Heart right ventricle (tissue), 16 donors: ENCODE measurements around the gene PELI1. TPM values are rescaled to one million over a fixed set of nuclear protein-coding genes. Genes with fewer than 3 reads are reported as not detected.

Experiments used
- ATAC-seq, 8 donors: fragments of 200-7000 bp; cut with Tn5 transposase; one replicate each; pipeline ENCODE4 v1.9.1; 2020; ENCODE audit warnings: mild to moderate bottlenecking in 8 of 8, moderate library complexity in 8 of 8, moderate number of reproducible peaks in 1 of 8
- DNase-seq, 2 donors: peaks; one replicate each; pipeline ENCODE4 v3.0.0-alpha.2; 2020
- H3K27ac ChIP-seq, 10 donors: fragments of 200-600 bp; sonication (generic) in 2 of 10; one replicate each; pipeline versions ENCODE4 v1.5.0 to v1.8.0; 2020 to 2022; ENCODE audit warnings: mild to moderate bottlenecking in 3 of 10
- H3K27me3 ChIP-seq, 7 donors: fragments of 200-600 bp; one replicate each; pipeline ENCODE4 v1.8.0; 2021 to 2022; ENCODE audit warnings: mild to moderate bottlenecking in 2 of 7
- H3K36me3 ChIP-seq, 9 donors: fragments of 200-600 bp; sonication (generic) in 1 of 9; one replicate each; pipeline versions ENCODE4 v1.5.0 to v1.8.0; 2020 to 2022; ENCODE audit warnings: mild to moderate bottlenecking in 2 of 9
- H3K4me1 ChIP-seq, 9 donors: fragments of 200-600 bp; sonication (generic) in 1 of 9; one replicate each; pipeline versions ENCODE4 v1.5.0 to v1.8.0; 2020 to 2022; ENCODE audit warnings: mild to moderate bottlenecking in 4 of 9
- H3K4me3 ChIP-seq, 10 donors: fragments of 200-600 bp; sonication (generic) in 2 of 10; one replicate each; pipeline versions ENCODE4 v1.5.0 to v1.8.0; 2020 to 2022; ENCODE audit warnings: mild to moderate bottlenecking in 7 of 10, moderate library complexity in 2 of 10
- H3K9me3 ChIP-seq, 11 donors: fragments of 200-600 bp in 10 of 11; sonication (generic) in 2 of 11; one replicate each; pipeline versions ENCODE4 v1.5.0 to v1.8.0; 2013 to 2022; ENCODE audit warnings: mild to moderate bottlenecking in 2 of 11, control low read depth in 1 of 11, moderate library complexity in 1 of 11
- WGBS, 2 donors: extraction: QIAGEN DNeasy Blood & Tissue Kit; methylation state at CpG; one replicate each; pipeline ENCODE4 v1.1.7; 2013; ENCODE audit warnings: inconsistent platforms in 1 of 2; 5-methylcytosine and 5-hydroxymethylcytosine counted together
- intact Hi-C, 10 donors: fragments of 100-400 bp; cut with DNase I; formaldehyde crosslinking; loops; one replicate each; pipeline versions ENCODE4 v1.11.1 to v1.14.2; 2022
- polyA plus RNA-seq, 2 donors: library from polyadenylated mRNA; stranded (reverse); fragments of 200-250 nt; gene quantifications; one replicate each; pipeline ENCODE4 v1.2.3, GENCODE V29; 2013
- total RNA-seq, 10 donors: library from RNA; stranded (reverse); fragmentation: NEBNext Ultra II Directional in 3 of 10; extraction: Animal tissue kit (Norgen Biotek cat#: 25700) in 3 of 10; gene quantifications; one replicate each; pipeline versions ENCODE4 v1.2.1 to v1.2.4, GENCODE V29; 2021 to 2023
- TF ChIP-seq, protein P1 (sequence below), 9 donors: fragments of 200-600 bp; sonication (generic) in 2 of 9; IDR thresholded peaks; one replicate each; pipeline versions ENCODE4 v1.5.0 to v1.8.0; 2021 to 2022; ENCODE audit warnings: antibody characterized with exemption in 9 of 9, mild to moderate bottlenecking in 5 of 9, moderate library complexity in 1 of 9
- donor health status: Arrhythmogenic right ventricular cardiomyopathy.
- donor health status: ischemic (EF 13 %, LVEDD 7.1; RV severe dilation, severe dysfunction).
- donor health status: healthy with polysubstance abuse.
- donor health status: DM: no; HTN: yes; CAD: no.
- donor health status: DM: no; HTN: no; CAD: no.
- donor health status: ischemic (EF 25% LVEDD 6.9; RV normal size, moderate dysfunction).
- donor health status: ischemic (EF 25% LVEDD 5.7; RV mildly dilated, moderate dysfunction).
- donor health status: healthy.
- donor health status: DM: yes; HTN: yes; CAD: no.
- donor health status: Ischemic cardiomyopathy.
- donor health status: ischemic (EF 35%, LVEDD 5.7; RV mildly dilated, moderate dysfunction).
- donor health status: nonischemic (EF 11% LVEDD 7.7; RV severe dilation, severe dysfunction).
- donor health status: DM: yes; HTN: yes; CAD: no.
- donor health status: PGD.
- donor health status: ischemic (EF 29% LVEDD 5.4; RV normal size, mild dysfunction).
- donor health status: nonischemic (EF 23%, LVEDD 6.1; RV moderate dilation, normal function).

The PELI1 gene
- total and polyA plus RNA-seq, 12 donors, result 6.0 to 15.6 (median 8.6) TPM

DNA sequence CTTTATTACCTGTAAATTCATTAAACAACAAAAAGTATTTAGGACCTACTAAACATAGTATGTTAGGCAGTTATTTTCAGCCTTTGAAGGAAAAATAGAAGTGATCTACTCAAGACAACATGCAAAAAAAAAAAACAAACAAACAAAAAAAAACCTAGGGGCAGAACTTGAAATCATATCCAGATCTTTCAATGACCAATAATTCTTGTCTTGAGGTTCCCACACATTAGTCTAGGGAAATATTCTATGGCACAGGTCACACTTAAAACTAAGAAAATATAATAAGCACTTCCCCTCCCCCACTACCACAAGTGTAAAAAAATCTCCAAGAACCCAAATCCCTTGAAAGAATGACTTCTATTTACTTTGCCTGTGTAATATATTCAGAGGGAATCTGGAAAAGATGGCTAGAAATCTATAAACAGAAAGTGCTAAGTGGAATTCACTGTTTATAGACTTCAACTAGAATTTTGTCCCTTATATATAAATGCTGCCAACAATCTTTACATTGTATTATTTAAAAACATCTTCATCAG is 3.5 kb downstream of the PELI1 start:
- Histone ChIP-seq H3K27me3 (no peaks in the 10 kb centered on the region), H3K9me3 (no peaks in the 10 kb centered on the region), H3K4me1 (peaks cover 0 to 72% (median 49%) of the 10 kb centered on the region in 9 donors), H3K4me3 (peak overlapping the region in 5 of 10 donors; percentile 4 to 99 (median 94)), H3K36me3 (no peaks in the 10 kb centered on the region), H3K27ac (peak overlapping the region in 8 of 10 donors; percentile 24 to 99 (median 98))
- no peak for ATAC-seq
- DNase-seq, result no peak
- intact Hi-C loops, result loop anchor here in 8 of 10 donors (5.0 to 10.0 kb wide), 9 partner anchors 72 to 187 kb away; no protein-coding TSS in a partner anchor
- TF ChIP-seq, protein P1, sequence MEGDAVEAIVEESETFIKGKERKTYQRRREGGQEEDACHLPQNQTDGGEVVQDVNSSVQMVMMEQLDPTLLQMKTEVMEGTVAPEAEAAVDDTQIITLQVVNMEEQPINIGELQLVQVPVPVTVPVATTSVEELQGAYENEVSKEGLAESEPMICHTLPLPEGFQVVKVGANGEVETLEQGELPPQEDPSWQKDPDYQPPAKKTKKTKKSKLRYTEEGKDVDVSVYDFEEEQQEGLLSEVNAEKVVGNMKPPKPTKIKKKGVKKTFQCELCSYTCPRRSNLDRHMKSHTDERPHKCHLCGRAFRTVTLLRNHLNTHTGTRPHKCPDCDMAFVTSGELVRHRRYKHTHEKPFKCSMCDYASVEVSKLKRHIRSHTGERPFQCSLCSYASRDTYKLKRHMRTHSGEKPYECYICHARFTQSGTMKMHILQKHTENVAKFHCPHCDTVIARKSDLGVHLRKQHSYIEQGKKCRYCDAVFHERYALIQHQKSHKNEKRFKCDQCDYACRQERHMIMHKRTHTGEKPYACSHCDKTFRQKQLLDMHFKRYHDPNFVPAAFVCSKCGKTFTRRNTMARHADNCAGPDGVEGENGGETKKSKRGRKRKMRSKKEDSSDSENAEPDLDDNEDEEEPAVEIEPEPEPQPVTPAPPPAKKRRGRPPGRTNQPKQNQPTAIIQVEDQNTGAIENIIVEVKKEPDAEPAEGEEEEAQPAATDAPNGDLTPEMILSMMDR (IDR thresholded peaks at IDR 0.05), result no peak

DNA sequence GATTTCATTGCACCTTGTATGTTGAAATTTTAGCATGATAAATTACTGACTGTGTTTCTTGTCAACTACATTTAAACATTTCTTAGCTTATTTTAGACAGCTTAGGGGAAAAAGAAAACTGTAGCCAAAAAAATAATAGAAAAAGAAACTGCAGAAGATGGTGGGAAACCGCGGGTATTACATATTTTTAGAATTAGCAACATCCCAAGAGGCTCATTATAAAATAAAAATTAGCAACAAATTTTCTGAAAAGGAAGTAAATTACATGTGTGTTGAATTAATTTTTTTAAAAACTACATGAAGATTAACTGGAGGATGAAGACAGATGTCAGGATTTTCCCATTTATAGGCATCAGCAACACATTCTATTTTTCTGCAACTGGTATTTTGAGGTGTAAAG is 4.3 kb downstream of the PELI1 start:
- Histone ChIP-seq H3K4me1 (peaks cover 0 to 80% (median 57%) of the 10 kb centered on the region in 9 donors), H3K4me3 (peak overlapping the region in 6 of 10 donors; percentile 4 to 97 (median 10))
- intact Hi-C loops, result loop anchor here in 8 of 10 donors (5.0 to 10.0 kb wide), 11 partner anchors 55 to 187 kb away; no protein-coding TSS in a partner anchor

DNA sequence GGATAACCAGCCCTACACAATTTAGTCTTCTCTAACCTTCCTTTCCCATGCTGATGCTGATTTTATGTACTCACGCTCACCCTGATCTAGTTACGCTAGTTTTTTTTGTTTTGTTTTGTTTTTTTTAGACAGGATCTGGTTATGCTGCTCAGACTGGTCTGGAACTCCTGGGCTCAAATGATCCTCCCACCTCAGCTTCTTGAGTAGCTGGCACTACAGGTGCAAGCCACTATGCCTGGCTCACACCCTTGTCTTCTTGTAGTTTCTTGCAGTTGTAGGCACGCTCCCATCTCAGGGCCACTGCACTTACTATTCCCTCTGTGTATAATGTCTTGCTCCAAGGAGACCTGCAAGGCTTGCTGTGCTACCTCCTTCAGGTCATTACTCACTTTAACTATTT is 6.2 kb downstream of the PELI1 start:
- WGBS, 2 donors, result 87 to 96% methylated on average over 3 of the region's 3 CpGs
- TF ChIP-seq, protein P1 (IDR thresholded peaks at IDR 0.05), result no peak
- Histone ChIP-seq H3K27me3 (no peaks in the 10 kb centered on the region), H3K9me3 (no peaks in the 10 kb centered on the region), H3K4me3 (no peak overlapping the region), H3K4me1 (peaks cover 0 to 91% (median 70%) of the 10 kb centered on the region in 9 donors), H3K36me3 (no peaks in the 10 kb centered on the region), H3K27ac (peak overlapping the region in 5 of 10 donors; percentile 4 to 64 (median 26))
- DNase-seq (no peak), ATAC-seq (no peak)
- intact Hi-C loops, result loop anchor here in 2 of 10 donors (5.0 to 10.0 kb wide), 2 partner anchors 53 to 71 kb away; no protein-coding TSS in a partner anchor

More for the DNA sequence above, 4.3 kb downstream of the PELI1 start:
- ATAC-seq (no peak), DNase-seq (no peak)
- TF ChIP-seq, protein P1 (IDR thresholded peaks at IDR 0.05), result no peak
- Histone ChIP-seq H3K9me3 (no peaks in the 10 kb centered on the region), H3K27me3 (no peaks in the 10 kb centered on the region), H3K27ac (peak overlapping the region in 8 of 10 donors; percentile 8 to 99 (median 29)), H3K36me3 (no peaks in the 10 kb centered on the region)
- 41 to 48% methylated on average over 2 of the region's 2 CpGs for WGBS, 2 donors

DNA sequence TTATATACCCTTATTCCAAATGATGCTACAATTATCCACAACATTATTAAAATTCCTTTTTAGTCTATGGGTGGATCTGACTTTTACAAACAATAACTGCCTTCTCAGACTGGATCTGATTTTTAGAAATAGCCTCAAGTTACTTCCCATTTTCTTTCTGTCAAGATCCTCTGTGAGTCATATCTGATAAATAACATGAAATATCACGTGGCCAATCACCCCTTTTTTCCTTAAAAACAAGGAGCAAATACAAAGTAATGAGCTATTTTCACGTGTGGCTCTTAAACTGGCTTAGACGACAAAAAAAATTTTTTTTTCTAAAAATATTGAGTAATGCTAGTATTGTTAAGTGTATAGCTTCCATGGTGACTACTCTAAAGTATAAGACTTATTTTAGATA is 6.7 kb downstream of the PELI1 start:
- Histone ChIP-seq H3K4me3 (no peak overlapping the region), H3K4me1 (peaks cover 0 to 92% (median 73%) of the 10 kb centered on the region in 9 donors), H3K27ac (peak overlapping the region in 5 of 10 donors; percentile 12 to 64 (median 26)), H3K36me3 (no peaks in the 10 kb centered on the region), H3K9me3 (no peaks in the 10 kb centered on the region), H3K27me3 (no peaks in the 10 kb centered on the region)
- intact Hi-C loops, result loop anchor here in 2 of 10 donors (5.0 to 10.0 kb wide), 2 partner anchors 53 to 70 kb away; no protein-coding TSS in a partner anchor
- WGBS, 2 donors, result 73% methylated on average over 3 of the region's 3 CpGs
- ATAC-seq (peak in 1 of 8 donors; percentile 3), DNase-seq (no peak)
- TF ChIP-seq, protein P1 (IDR thresholded peaks at IDR 0.05), result no peak
